Measurements from ENCODE around the gene TMEM263.
"Not testable (repeated sequence)": the region's sequence is repeated elsewhere in the genome, so short reads cannot be mapped to it uniquely, and the experiment has no call there.

The TMEM263 gene

GRCh38 chr12:106923594-106923993, 32.1 kb upstream of the TMEM263 start:
- H3K4me3 Mint-ChIP-seq; intact Hi-C loops (cut with micrococcal nuclease); H3K27ac Mint-ChIP-seq; H3K36me3 Mint-ChIP-seq (ENCODE audit: low read depth); H3K4me1 Mint-ChIP-seq (ENCODE audit: low read depth): not testable (repeated sequence)
- Mint-ChIP-seq H3K27me3 (peaks cover 91% of the 10 kb centered on the region), H3K9me3 (peaks cover 14% of the 10 kb centered on the region)

GRCh38 chr12:106924268-106924861, 31.3 kb upstream of the TMEM263 start:
- Mint-ChIP-seq H3K36me3 (ENCODE audit: low read depth) (no peaks in the 10 kb centered on the region), H3K27me3 (peaks cover 89% of the 10 kb centered on the region), H3K27ac (no peak overlapping the region), H3K4me3 (no peak overlapping the region), H3K9me3 (peaks cover 14% of the 10 kb centered on the region), H3K4me1 (ENCODE audit: low read depth) (no peaks in the 10 kb centered on the region)
- intact Hi-C loops (cut with micrococcal nuclease): no loop called here

- H3K36me3 Mint-ChIP-seq (ENCODE audit: low read depth): no peaks in the 10 kb centered on the region
- H3K4me1 Mint-ChIP-seq (ENCODE audit: low read depth): no peaks in the 10 kb centered on the region
Observed at GRCh38 chr12:106926657-106927056, 29.1 kb upstream of the TMEM263 start.

DNA sequence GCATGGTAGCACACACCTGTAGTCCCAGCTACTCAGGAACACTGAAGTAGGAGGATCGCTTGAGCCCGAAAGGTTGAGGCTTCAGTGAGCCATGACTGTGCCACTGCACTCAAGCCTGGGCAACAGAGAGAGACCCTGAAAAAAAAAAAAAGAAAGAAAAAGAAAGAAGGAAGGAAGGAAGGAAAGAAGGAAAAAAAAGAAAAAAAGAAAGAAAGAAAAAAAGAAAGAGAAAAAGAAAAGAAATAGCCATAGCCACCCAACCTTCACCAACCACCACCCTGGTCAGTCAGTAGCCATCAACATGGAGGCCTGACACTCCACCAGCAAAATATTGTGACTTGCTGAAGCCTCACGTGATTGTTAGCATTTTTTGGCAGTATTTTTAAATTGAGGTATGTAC, 21.4 kb upstream of the TMEM263 start:
- Mint-ChIP-seq H3K27ac (no peak overlapping the region), H3K36me3 (ENCODE audit: low read depth) (no peaks in the 10 kb centered on the region), H3K27me3 (peaks cover 85% of the 10 kb centered on the region), H3K4me1 (ENCODE audit: low read depth) (no peaks in the 10 kb centered on the region), H3K4me3 (no peak overlapping the region), H3K9me3 (no peaks in the 10 kb centered on the region)
- intact Hi-C loops (cut with micrococcal nuclease): no loop called here

More at GRCh38 chr12:106926657-106927056, 29.1 kb upstream of the TMEM263 start:
- Mint-ChIP-seq H3K27ac (no peak overlapping the region), H3K9me3 (peaks cover 14% of the 10 kb centered on the region), H3K27me3 (peaks cover 92% of the 10 kb centered on the region), H3K4me3 (no peak overlapping the region)
- intact Hi-C loops (cut with micrococcal nuclease): no loop called here

DNA sequence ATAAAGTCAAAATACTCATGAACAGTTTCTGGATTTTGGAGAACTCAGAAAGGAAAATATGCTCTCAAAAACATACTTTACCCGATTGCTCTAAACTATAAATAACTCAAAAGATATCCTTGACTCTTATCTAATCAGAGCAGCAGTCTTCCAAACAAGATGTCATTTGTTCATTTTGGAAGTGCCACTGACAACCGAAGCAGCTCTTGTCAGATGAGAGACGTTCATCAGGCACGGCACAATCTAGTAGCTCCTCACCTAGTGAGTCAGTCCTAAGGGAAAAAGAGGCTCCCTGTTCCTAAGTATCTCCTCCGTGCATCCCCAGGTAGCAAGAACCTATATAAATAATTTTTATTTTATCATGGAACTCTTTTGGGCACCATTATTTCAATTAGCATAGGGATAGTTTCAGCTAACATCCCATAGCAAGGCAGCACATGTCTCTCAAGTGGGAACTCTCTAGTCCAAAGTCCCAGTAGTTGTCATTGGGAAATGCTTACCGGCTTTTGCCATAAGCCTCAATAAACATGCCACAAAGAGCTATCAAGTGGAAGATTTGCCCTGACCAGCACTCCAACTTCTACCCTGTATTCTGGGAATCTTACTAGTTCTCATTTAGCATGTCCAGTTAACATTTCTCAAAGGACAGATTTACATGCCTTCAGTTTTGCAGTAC, 14.1 kb upstream of the TMEM263 start:
- H3K27me3 Mint-ChIP-seq: peaks cover 62% of the 10 kb centered on the region
- H3K36me3 Mint-ChIP-seq (ENCODE audit: low read depth): no peaks in the 10 kb centered on the region
- H3K4me1 Mint-ChIP-seq (ENCODE audit: low read depth): no peaks in the 10 kb centered on the region
- intact Hi-C loops (cut with micrococcal nuclease): no loop called here
- no peak overlapping the region for H3K27ac Mint-ChIP-seq
- H3K4me3 Mint-ChIP-seq: no peak overlapping the region
- H3K9me3 Mint-ChIP-seq: no peaks in the 10 kb centered on the region

DNA sequence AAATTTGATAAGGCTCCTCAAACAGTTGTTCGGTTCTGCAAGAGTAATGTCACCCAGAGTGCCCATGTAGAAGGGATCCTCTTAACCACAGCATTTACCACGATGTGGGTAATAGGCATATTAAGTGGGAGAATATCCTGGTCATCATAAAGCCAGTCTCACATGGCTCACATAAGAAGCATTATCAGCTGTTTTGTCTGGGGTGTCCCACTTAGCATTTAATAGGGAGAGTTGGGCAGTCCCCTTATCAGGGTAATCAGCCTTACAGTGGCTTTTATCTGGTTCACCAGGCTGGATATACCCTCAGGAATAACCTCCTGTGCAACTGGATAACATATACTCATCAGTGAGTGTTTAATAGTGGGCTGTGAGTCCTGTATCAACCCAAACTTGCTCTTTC, 12.9 kb upstream of the TMEM263 start:
- H3K9me3 Mint-ChIP-seq: peaks cover 6% of the 10 kb centered on the region
- no peak overlapping the region for H3K4me3 Mint-ChIP-seq
- H3K27ac Mint-ChIP-seq: no peak overlapping the region
- H3K27me3 Mint-ChIP-seq: peaks cover 62% of the 10 kb centered on the region
- no peaks in the 10 kb centered on the region for H3K4me1 Mint-ChIP-seq (ENCODE audit: low read depth)
- intact Hi-C loops (cut with micrococcal nuclease): no loop called here
- no peaks in the 10 kb centered on the region for H3K36me3 Mint-ChIP-seq (ENCODE audit: low read depth)

DNA sequence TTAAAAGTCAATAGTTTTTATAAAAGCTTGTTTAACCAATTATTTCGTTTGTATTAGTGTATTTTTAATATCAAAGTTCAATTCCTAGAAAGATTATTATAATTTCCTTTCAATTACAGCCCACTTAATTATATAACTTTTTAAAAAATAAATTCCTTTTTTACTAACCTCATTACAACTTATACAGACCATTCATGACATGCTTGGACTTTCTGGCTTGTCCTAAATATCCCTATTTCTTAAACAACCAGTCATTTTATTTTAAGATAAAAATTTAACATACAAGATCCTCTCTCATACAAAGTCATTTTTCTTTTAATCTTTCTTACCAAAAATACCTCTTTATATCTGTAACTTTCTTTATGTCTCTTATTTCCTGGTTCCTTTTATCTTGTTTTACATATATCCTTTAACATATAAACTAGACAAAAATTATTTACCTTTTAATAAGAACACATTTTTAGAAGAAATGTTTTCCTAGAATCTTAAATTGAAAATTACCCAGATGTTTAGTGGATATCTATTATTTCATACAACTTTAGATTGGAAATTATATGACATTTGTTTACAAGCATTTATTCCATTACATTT, 10.4 kb upstream of the TMEM263 start:
- peaks cover 61% of the 10 kb centered on the region for H3K27me3 Mint-ChIP-seq
- no peak overlapping the region for H3K27ac Mint-ChIP-seq
- intact Hi-C loops (cut with micrococcal nuclease): no loop called here
- no peaks in the 10 kb centered on the region for H3K36me3 Mint-ChIP-seq (ENCODE audit: low read depth)
- H3K9me3 Mint-ChIP-seq: peaks cover 31% of the 10 kb centered on the region
- H3K4me1 Mint-ChIP-seq (ENCODE audit: low read depth): no peaks in the 10 kb centered on the region
- H3K4me3 Mint-ChIP-seq: no peak overlapping the region

GRCh38 chr12:106947461-106947860, 8.2 kb upstream of the TMEM263 start:
- no peaks in the 10 kb centered on the region for H3K4me1 Mint-ChIP-seq (ENCODE audit: low read depth)
- H3K9me3 Mint-ChIP-seq: peaks cover 31% of the 10 kb centered on the region
- H3K27me3 Mint-ChIP-seq: peaks cover 65% of the 10 kb centered on the region
- no peak overlapping the region for H3K27ac Mint-ChIP-seq
- H3K4me3 Mint-ChIP-seq: no peak overlapping the region
- intact Hi-C loops (cut with micrococcal nuclease): no loop called here
- no peaks in the 10 kb centered on the region for H3K36me3 Mint-ChIP-seq (ENCODE audit: low read depth)

DNA sequence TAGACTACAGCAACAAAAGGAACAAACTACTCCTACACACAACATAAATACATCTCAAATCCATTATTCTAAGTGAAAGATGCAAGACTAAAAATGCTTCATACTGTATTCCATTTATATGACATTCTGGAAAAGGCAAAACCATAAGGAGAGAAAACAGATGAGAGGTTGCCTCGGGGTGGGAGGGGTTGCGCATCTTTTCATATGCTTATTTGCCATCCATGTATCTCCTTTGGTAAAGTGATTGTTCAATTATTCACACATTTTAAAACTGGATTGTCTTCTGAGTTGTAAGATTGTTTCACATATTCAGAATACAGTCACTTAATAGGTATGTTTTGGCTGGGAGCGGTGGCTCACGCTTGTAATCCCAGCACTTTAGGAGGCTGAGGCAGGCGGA, 5.1 kb upstream of the TMEM263 start:
- intact Hi-C loops (cut with micrococcal nuclease): loop anchor here (10.0 kb wide), 1 partner anchor 144 kb away; the partner anchor contains the start of gene CRY1
- peaks cover 5% of the 10 kb centered on the region for H3K4me1 Mint-ChIP-seq (ENCODE audit: low read depth)
- peaks cover 31% of the 10 kb centered on the region for H3K9me3 Mint-ChIP-seq
- H3K27me3 Mint-ChIP-seq: peaks cover 88% of the 10 kb centered on the region
- H3K36me3 Mint-ChIP-seq (ENCODE audit: low read depth): peaks cover 6% of the 10 kb centered on the region
- H3K27ac Mint-ChIP-seq: no peak overlapping the region
- no peak overlapping the region for H3K4me3 Mint-ChIP-seq

DNA sequence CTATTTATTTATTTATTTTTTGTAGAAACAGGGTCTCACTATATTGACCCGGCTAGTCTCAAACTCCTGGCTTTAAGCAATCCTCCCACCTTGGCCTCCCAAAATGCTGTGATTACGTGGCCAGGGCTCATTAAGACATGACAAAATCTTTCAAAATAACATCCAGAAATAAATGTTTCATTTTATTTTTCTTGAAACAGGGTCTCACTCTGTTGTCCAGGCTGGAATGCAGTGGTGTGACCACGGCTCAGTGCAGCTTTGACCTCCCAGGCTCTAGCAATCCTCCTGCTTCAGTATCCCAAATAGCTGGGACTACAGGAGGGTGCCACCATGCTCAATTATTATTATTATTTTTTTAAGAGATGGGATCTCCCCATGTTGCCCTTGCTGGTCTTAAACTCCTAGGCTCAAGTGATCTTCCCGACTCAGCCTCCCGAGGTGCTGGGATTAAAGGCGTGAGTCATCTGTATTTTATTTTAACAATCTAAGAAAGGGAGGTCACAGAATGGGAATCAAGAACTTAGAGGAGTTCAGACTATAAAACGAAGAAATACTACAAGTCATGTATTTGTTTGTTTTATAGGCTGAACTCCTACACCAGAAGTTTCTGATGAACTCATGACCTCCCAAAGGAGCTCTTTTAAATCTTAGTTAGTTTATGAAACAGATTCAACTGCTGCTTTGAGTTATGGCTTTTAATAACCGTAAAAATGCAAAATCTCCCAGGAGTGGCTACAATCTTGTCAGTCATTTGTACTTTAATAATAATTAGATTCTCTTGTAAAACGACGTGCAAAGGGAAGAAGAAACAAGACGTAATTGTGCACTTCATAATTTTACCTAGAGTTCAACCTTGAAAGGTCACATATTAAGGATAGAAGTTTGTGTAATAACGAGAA, 2.1 kb upstream of the TMEM263 start:
- Mint-ChIP-seq H3K4me3 (no peak overlapping the region), H3K27ac (no peak overlapping the region), H3K4me1 (ENCODE audit: low read depth) (peaks cover 5% of the 10 kb centered on the region), H3K27me3 (peaks cover 74% of the 10 kb centered on the region), H3K36me3 (ENCODE audit: low read depth) (peaks cover 16% of the 10 kb centered on the region), H3K9me3 (peaks cover 17% of the 10 kb centered on the region)
- intact Hi-C loops (cut with micrococcal nuclease): loop anchor here (10.0 kb wide), 1 partner anchor 141 kb away; the partner anchor contains the start of gene CRY1

- H3K9me3 Mint-ChIP-seq: peaks cover 6% of the 10 kb centered on the region
- H3K36me3 Mint-ChIP-seq (ENCODE audit: low read depth): peaks cover 16% of the 10 kb centered on the region
- H3K4me3 Mint-ChIP-seq: peak overlapping the region; percentile 94
- intact Hi-C loops (cut with micrococcal nuclease): loop anchor here (10.0 kb wide), 1 partner anchor 140 kb away; the partner anchor contains the start of gene CRY1
- H3K27me3 Mint-ChIP-seq: peaks cover 65% of the 10 kb centered on the region
- peak overlapping the region; percentile 76 for H3K27ac Mint-ChIP-seq
- peaks cover 5% of the 10 kb centered on the region for H3K4me1 Mint-ChIP-seq (ENCODE audit: low read depth)
Observed at GRCh38 chr12:106954462-106955376, 988 bp upstream of the TMEM263 start.

DNA sequence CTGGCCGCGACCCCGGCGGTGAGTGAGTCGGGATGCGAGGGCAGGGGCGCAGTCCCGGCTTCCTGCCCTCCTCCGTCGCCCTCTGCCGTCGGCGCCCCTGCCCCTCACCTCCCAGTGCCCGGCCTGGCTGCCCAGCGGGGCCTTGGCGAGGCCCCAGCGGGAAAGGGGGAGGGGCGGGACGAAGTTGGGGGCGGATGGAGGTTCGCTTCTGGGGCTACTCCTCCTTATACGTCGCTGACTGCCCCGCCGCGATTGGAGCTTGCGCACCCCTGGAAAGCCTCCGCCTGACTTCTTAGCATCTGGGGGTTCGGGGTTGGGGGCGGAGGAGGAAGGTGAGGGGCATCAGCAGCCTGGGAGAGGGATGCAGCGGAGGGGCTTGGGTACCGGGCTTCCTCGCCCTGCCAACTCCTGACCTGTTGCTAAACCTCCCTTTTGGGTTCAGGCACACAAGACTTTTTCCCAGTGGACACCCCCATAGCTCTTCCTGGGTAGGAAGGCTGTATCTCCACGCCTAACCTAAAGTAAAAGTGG, 406 bp downstream of the TMEM263 start:
- intact Hi-C loops (cut with micrococcal nuclease): loop anchor here (10.0 kb wide), 1 partner anchor 139 kb away; the partner anchor contains the start of gene CRY1
- peaks cover 5% of the 10 kb centered on the region for H3K4me1 Mint-ChIP-seq (ENCODE audit: low read depth)
- peaks cover 16% of the 10 kb centered on the region for H3K36me3 Mint-ChIP-seq (ENCODE audit: low read depth)
- peak overlapping the region; percentile 76 for H3K27ac Mint-ChIP-seq
- H3K4me3 Mint-ChIP-seq: peak overlapping the region; percentile 94
- no peaks in the 10 kb centered on the region for H3K9me3 Mint-ChIP-seq
- peaks cover 52% of the 10 kb centered on the region for H3K27me3 Mint-ChIP-seq

All from dendritic cell treated with granulocyte-macrophage colony-stimulating factor and Interleukin-4, amounts not matched to agents 40 ng/mL and 50 ng/mL, for 4 days (primary cell).